CD8-positive, alpha-beta memory T cell (primary cell): ENCODE results near the gene FOXC1. TPM values are rescaled to one million over a fixed set of nuclear protein-coding genes. Genes with fewer than 3 reads are reported as not detected.

Source experiments
- CTCF ChIA-PET: fragments of 350-600 bp; sonication (Branson Sonifier 250); formaldehyde crosslinking; loops from one replicate; lab custom pipeline; 2021; ENCODE audit warnings: antibody characterized with exemption; lab: Charles Lee
- POLR2A ChIA-PET: fragments of 350-600 bp; sonication (Branson Sonifier 250); formaldehyde crosslinking; loops from one replicate; lab custom pipeline; 2021; ENCODE audit warnings: antibody characterized with exemption; lab: Charles Lee
- DNase-seq, 5 donors: peaks; one replicate each; pipeline versions ENCODE4 v3.0.0 to v3.0.0-alpha.2; 2020 to 2022; ENCODE audit warnings: mixed read lengths in 1 of 5
- H3K27ac ChIP-seq: one replicate; pipeline ENCODE4 v1.7.0; 2013; ENCODE audit warnings: low read depth, mild to moderate bottlenecking, low read length, moderate library complexity
- H3K27me3 ChIP-seq: 2 replicates; pipeline ENCODE4 v1.7.0; 2013; ENCODE audit warnings: low read length, mild to moderate bottlenecking; ENCODE audit not compliant: insufficient read depth, poor library complexity, severe bottlenecking
- H3K36me3 ChIP-seq: 2 replicates; pipeline ENCODE4 v1.7.0; 2013; ENCODE audit warnings: mild to moderate bottlenecking, low read length, moderate library complexity; ENCODE audit not compliant: insufficient read depth
- H3K4me1 ChIP-seq: 2 replicates; pipeline ENCODE4 v1.7.0; 2013; ENCODE audit warnings: mild to moderate bottlenecking, low read length, moderate library complexity; ENCODE audit not compliant: insufficient read depth
- H3K4me3 ChIP-seq: 2 replicates; pipeline ENCODE4 v1.7.0; 2013; ENCODE audit warnings: mild to moderate bottlenecking, low read length
- H3K9me3 ChIP-seq: 2 replicates; pipeline ENCODE4 v1.7.0; 2013; ENCODE audit warnings: mild to moderate bottlenecking, low read length
- H3K27ac Mint-ChIP-seq, 8 donors: one replicate each; pipeline ENCODE4 v1.8.0; 2020 to 2021; ENCODE audit warnings: mixed read lengths in 8 of 8, mild to moderate bottlenecking in 6 of 8, inconsistent platforms in 3 of 8, moderate library complexity in 3 of 8
- H3K27me3 Mint-ChIP-seq, 2 donors: one replicate each; pipeline ENCODE4 v1.8.0; 2020 to 2021; ENCODE audit warnings: mixed read lengths in 2 of 2, mild to moderate bottlenecking in 1 of 2, moderate library complexity in 1 of 2
- H3K36me3 Mint-ChIP-seq, 3 donors: one replicate each; pipeline ENCODE4 v1.8.0; 2020 to 2021; ENCODE audit warnings: mixed read lengths in 3 of 3, inconsistent platforms in 1 of 3, mild to moderate bottlenecking in 1 of 3
- H3K4me1 Mint-ChIP-seq, 3 donors: one replicate each; pipeline ENCODE4 v1.8.0; 2020 to 2021; ENCODE audit warnings: mixed read lengths in 3 of 3, inconsistent platforms in 1 of 3, mild to moderate bottlenecking in 1 of 3
- H3K4me3 Mint-ChIP-seq, 7 donors: one replicate each; pipeline ENCODE4 v1.8.0; 2020 to 2021; ENCODE audit warnings: mixed read lengths in 7 of 7, mild to moderate bottlenecking in 6 of 7, moderate library complexity in 4 of 7, inconsistent platforms in 2 of 7
- H3K9me3 Mint-ChIP-seq, 5 donors: one replicate each; pipeline ENCODE4 v1.8.0; 2020 to 2022; ENCODE audit warnings: mixed read lengths in 5 of 5, mild to moderate bottlenecking in 3 of 5, moderate library complexity in 2 of 5, inconsistent platforms in 1 of 5
- polyA plus RNA-seq: library from polyadenylated mRNA; unstranded; fragments of 300-500 nt; fragmentation: Illumina TruSeq; gene quantifications from one replicate; pipeline ENCODE4 v1.2.3, GENCODE V29; 2021
- total RNA-seq, 2 experiments: library from RNA; stranded (reverse); gene quantifications; one replicate each; pipeline ENCODE4 v1.2.3, GENCODE V29; 2021

FOXC1 gene
- total and polyA plus RNA-seq, 3 experiments from 2014 or later = not detected

DNA sequence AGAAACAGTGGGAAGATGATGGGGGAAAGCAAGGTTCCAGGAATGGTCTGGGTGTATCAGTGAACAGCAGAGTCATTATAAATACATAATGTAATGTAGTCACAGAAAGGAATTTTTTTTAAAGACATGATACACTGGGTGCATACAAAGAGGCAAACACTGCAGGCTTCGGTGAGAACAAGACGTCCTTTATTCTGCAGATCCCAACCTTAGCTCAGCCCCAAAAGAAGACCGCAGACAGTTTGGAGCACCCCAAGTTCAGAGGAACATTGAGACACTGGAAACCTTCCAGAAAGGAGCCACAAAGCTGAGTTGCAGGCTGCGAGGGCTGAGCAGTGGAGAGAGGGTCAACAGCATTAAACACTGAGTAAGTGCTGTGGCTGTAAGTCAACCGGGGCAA is 30.6 kb upstream of the FOXC1 start:
- H3K4me3 Mint-ChIP-seq = no peak overlapping the region
- POLR2A ChIA-PET = no interaction called here

DNA sequence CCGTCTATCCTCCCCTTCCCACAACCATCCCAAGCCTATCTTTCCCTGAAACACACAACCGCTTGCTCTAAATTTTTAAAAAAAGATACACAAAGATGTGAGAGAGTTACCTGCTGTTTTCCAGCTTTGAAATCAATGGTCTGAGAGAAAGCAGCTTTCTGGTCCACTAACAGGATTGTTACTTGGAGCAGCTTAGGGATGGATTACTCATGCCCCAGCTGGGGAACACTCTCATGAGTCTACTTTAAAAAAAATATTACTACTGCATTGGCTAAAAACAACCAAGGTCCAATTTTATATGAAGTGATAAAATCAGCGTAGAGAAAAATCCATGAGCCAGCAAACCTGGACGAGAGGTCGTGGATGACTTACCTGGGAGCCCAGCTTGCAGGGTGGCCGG is 29.6 kb upstream of the FOXC1 start:
- Mint-ChIP-seq H3K9me3 (no peaks in the 10 kb centered on the region), H3K4me1 (no peaks in the 10 kb centered on the region), H3K27me3 (peaks cover 28 to 29% of the 10 kb centered on the region in 2 donors)

More for the DNA sequence above, 30.6 kb upstream of the FOXC1 start:
- Histone ChIP-seq H3K9me3 (no peaks in the 10 kb centered on the region), H3K4me1 (no peaks in the 10 kb centered on the region), H3K27me3 (no peaks in the 10 kb centered on the region), H3K4me3 (no peak overlapping the region), H3K36me3 (no peaks in the 10 kb centered on the region), H3K27ac (no peak overlapping the region)
- no peak overlapping the region for H3K27ac Mint-ChIP-seq
- CTCF ChIA-PET = no interaction called here
- no peaks in the 10 kb centered on the region for H3K36me3 Mint-ChIP-seq
- no peaks in the 10 kb centered on the region for H3K4me1 Mint-ChIP-seq
- no peak for DNase-seq
- H3K9me3 Mint-ChIP-seq = no peaks in the 10 kb centered on the region
- peaks cover 29 to 32% of the 10 kb centered on the region in 2 donors for H3K27me3 Mint-ChIP-seq

DNA sequence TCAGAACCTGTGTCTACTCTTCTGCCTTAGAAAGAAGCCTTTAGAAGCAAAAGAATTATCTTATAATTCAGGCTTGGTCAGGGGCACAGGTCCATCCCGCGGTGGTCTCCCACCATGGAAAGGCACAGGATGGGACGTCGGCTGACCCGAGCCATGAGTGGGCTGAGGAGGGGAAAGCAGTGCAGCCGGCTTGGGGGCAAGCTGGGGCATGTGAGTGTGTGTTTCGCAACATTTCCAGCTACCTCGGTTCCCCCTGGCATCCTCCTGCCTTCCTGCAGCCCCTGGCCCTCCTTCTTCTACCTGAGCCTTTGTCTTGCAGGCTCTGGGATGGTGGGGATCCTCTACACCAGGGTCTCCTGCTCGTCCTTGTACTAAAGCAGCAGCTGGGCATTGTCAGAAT is 29.1 kb upstream of the FOXC1 start:
- H3K36me3 Mint-ChIP-seq = no peaks in the 10 kb centered on the region
- no peaks in the 10 kb centered on the region for H3K9me3 Mint-ChIP-seq
- H3K36me3 ChIP-seq = no peaks in the 10 kb centered on the region
- H3K4me3 ChIP-seq = no peak overlapping the region
- no peaks in the 10 kb centered on the region for H3K4me1 Mint-ChIP-seq
- no peaks in the 10 kb centered on the region for H3K27me3 ChIP-seq
- CTCF ChIA-PET = no interaction called here
- H3K27ac Mint-ChIP-seq = peak overlapping the region in 1 of 8 donors; percentile 55
- DNase-seq = no peak
- no peak overlapping the region for H3K27ac ChIP-seq
- POLR2A ChIA-PET = no interaction called here
- H3K9me3 ChIP-seq = no peaks in the 10 kb centered on the region
- no peaks in the 10 kb centered on the region for H3K4me1 ChIP-seq
- no peak overlapping the region for H3K4me3 Mint-ChIP-seq
- H3K27me3 Mint-ChIP-seq = peaks cover 23 to 27% of the 10 kb centered on the region in 2 donors

More for the DNA sequence above, 29.6 kb upstream of the FOXC1 start:
- H3K9me3 ChIP-seq = no peaks in the 10 kb centered on the region
- no peak overlapping the region for H3K4me3 ChIP-seq
- H3K4me1 ChIP-seq = no peaks in the 10 kb centered on the region
- no peaks in the 10 kb centered on the region for H3K36me3 ChIP-seq
- POLR2A ChIA-PET = no interaction called here
- DNase-seq = no peak
- no peaks in the 10 kb centered on the region for H3K27me3 ChIP-seq
- CTCF ChIA-PET = no interaction called here
- H3K27ac Mint-ChIP-seq = no peak overlapping the region
- no peak overlapping the region for H3K27ac ChIP-seq
- H3K36me3 Mint-ChIP-seq = no peaks in the 10 kb centered on the region
- no peak overlapping the region for H3K4me3 Mint-ChIP-seq

DNA sequence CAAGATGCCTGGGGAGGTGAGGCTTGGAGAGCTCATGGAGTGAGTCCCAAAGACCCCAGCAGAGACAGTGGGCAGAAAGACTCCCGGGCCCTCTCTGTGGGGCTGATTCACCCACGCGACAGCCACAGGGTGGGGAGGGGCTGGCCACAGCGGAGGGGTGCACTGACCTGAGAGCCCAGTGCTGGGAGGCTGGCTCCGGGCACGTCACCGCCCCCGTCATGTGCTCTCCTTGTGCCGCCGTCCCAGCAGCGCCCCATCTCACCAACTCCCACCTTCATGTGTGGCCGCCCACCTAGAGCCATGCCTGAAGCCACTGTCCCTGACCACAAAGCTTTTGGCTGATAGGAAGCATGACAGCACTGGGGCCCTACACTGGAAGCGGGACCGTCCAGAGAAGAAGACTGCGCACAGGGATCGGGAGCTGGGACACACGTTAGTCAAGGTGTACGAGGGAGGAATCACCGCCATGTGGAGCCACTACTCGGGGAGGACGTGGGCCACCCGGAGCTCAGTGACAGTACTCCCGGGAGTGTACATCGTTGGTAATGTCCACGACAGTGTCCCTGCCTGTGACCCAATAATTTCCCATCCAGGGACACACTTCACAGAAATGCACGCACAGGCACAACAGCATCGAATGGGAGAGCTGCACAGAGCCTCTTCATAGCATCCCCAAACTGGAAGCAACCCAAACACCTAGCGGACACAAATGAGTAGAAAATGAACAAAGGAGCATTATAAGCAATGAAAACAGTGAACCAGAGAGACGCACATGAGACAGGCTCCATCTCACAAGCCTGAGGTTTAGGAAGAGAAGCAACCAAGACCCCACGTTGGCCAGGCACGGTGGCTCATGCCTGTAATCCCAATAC is 28.4 kb upstream of the FOXC1 start:
- DNase-seq = no peak
- no peaks in the 10 kb centered on the region for H3K27me3 ChIP-seq
- ChIA-PET POLR2A (no interaction called here), CTCF (no interaction called here)
- H3K4me3 ChIP-seq = no peak overlapping the region
- H3K27me3 Mint-ChIP-seq = peaks cover 22% of the 10 kb centered on the region in 2 donors
- no peaks in the 10 kb centered on the region for H3K9me3 Mint-ChIP-seq
- H3K4me1 ChIP-seq = no peaks in the 10 kb centered on the region
- no peaks in the 10 kb centered on the region for H3K9me3 ChIP-seq
- H3K36me3 ChIP-seq = no peaks in the 10 kb centered on the region
- H3K4me1 Mint-ChIP-seq = no peaks in the 10 kb centered on the region
- H3K36me3 Mint-ChIP-seq = no peaks in the 10 kb centered on the region
- peak overlapping the region in 1 of 8 donors; percentile 43 for H3K27ac Mint-ChIP-seq
- no peak overlapping the region for H3K4me3 Mint-ChIP-seq
- H3K27ac ChIP-seq = no peak overlapping the region

DNA sequence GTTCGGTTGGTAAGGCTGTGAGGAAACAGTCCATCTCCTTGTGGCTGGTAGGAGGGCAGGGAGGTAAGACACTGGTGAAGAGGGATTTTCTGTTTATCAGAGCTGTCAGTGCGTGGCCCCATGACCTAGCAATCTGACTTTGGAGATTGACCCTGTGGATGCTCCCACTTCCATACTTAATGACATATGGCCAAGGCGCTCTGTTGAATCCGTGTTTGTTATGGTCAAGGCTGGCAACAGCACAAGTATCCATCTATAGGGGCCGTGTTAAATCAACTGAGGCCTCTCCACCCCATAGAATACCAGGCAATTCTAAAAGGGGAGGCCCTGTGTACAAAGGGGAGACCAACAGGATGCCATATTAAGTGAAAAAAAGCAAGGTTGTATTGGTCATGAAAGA is 25.6 kb upstream of the FOXC1 start:
- Histone ChIP-seq H3K9me3 (no peaks in the 10 kb centered on the region), H3K36me3 (no peaks in the 10 kb centered on the region), H3K27ac (no peak overlapping the region), H3K27me3 (no peaks in the 10 kb centered on the region), H3K4me1 (no peaks in the 10 kb centered on the region), H3K4me3 (no peak overlapping the region)
- CTCF ChIA-PET = no interaction called here
- Mint-ChIP-seq H3K27me3 (peaks cover 17 to 25% of the 10 kb centered on the region in 2 donors), H3K36me3 (no peaks in the 10 kb centered on the region), H3K4me1 (no peaks in the 10 kb centered on the region), H3K9me3 (no peaks in the 10 kb centered on the region), H3K4me3 (no peak overlapping the region), H3K27ac (peak overlapping the region in 1 of 8 donors; percentile 29)
- POLR2A ChIA-PET = no interaction called here
- no peak for DNase-seq

DNA sequence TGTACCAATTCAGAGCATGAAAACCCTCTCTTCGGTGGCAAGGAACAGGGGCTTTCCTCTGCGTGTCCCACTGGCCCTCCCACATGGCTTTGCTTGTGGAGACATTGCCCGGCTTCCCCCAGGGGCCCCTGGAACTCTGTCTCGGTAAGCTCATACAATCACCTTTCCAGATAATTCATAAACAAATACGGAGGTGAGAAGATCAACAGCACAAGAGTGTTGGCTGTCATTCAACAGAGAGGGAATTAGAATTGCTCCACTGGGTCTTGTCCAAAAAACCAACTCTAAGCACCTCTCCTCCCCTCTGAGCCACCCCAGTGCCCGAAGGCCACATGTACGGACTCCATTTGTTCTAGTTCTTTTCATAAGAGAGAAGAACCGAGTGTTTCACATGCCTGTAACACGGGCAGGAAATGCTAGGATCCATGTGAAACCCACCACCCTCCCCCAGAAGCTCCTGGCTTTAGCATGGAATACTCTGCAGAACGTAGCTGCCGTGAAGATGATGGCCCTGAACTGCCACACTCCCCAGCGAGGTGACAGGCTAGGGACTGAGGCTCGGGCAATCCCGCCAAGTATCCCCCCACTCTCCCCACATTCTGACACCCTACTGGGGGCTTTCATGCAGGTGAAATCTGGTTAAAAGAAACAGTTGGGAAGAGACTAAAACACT is 24.6 kb upstream of the FOXC1 start:
- no peaks in the 10 kb centered on the region for H3K36me3 ChIP-seq
- H3K27ac ChIP-seq = no peak overlapping the region
- H3K4me3 Mint-ChIP-seq = no peak overlapping the region
- H3K36me3 Mint-ChIP-seq = no peaks in the 10 kb centered on the region
- H3K27ac Mint-ChIP-seq = no peak overlapping the region
- no peaks in the 10 kb centered on the region for H3K4me1 ChIP-seq
- no peak for DNase-seq
- H3K9me3 Mint-ChIP-seq = no peaks in the 10 kb centered on the region
- POLR2A ChIA-PET = no interaction called here
- no peak overlapping the region for H3K4me3 ChIP-seq
- no peaks in the 10 kb centered on the region for H3K4me1 Mint-ChIP-seq
- peaks cover 19 to 33% of the 10 kb centered on the region in 2 donors for H3K27me3 Mint-ChIP-seq
- H3K9me3 ChIP-seq = no peaks in the 10 kb centered on the region
- CTCF ChIA-PET = no interaction called here
- no peaks in the 10 kb centered on the region for H3K27me3 ChIP-seq

DNA sequence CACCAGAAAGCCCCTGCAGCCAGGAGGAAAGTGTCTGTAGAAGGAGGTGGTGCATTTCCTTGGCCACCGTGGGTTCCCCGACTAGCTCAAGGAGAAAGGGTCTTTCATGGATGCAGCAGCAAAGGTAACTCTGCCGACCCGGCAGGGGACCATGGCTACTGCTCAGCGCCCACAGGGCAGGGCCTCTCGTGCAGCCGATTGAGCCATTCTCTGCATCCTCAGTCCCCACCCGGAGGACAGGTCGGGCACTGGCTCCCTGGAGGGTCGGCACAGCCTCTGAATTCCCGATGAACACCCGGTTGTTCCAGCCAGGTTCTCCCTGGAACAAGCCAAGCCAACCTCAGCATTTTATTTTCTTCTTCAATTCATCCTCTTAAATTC is 24.1 kb upstream of the FOXC1 start:
- Histone ChIP-seq H3K4me1 (no peaks in the 10 kb centered on the region), H3K27me3 (no peaks in the 10 kb centered on the region), H3K27ac (no peak overlapping the region), H3K9me3 (no peaks in the 10 kb centered on the region), H3K4me3 (no peak overlapping the region), H3K36me3 (no peaks in the 10 kb centered on the region)
- no peaks in the 10 kb centered on the region for H3K36me3 Mint-ChIP-seq
- H3K27ac Mint-ChIP-seq = no peak overlapping the region
- no peak overlapping the region for H3K4me3 Mint-ChIP-seq
- H3K4me1 Mint-ChIP-seq = no peaks in the 10 kb centered on the region
- peaks cover 16 to 33% of the 10 kb centered on the region in 2 donors for H3K27me3 Mint-ChIP-seq
- ChIA-PET CTCF (no interaction called here), POLR2A (no interaction called here)
- H3K9me3 Mint-ChIP-seq = no peaks in the 10 kb centered on the region
- DNase-seq = no peak

DNA sequence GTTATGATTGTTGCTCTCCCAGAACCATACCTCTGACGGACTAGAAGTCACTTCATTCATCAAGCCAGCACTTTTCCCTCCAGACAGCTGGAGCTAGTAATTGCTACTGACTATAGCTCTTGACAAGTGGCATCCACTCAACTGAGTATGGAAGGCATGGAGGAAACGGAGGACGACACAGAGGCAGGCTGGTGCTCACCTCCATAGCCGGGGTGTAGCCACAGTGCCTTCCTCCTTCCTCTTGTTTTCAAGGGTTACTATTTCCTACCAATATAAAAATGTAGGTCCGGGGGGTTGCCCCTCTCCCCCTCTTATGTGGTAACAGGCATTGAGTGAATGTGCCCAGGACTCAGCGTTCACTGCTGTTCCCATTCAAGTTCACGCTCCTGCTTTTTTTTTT is 23.5 kb upstream of the FOXC1 start:
- Histone ChIP-seq H3K9me3 (no peaks in the 10 kb centered on the region), H3K27ac (no peak overlapping the region), H3K36me3 (no peaks in the 10 kb centered on the region), H3K4me1 (no peaks in the 10 kb centered on the region), H3K27me3 (no peaks in the 10 kb centered on the region), H3K4me3 (no peak overlapping the region)
- Mint-ChIP-seq H3K27ac (no peak overlapping the region), H3K4me1 (no peaks in the 10 kb centered on the region), H3K27me3 (peaks cover 16 to 33% of the 10 kb centered on the region in 2 donors), H3K4me3 (no peak overlapping the region), H3K36me3 (no peaks in the 10 kb centered on the region), H3K9me3 (no peaks in the 10 kb centered on the region)
- CTCF ChIA-PET = no interaction called here
- POLR2A ChIA-PET = no interaction called here
- no peak for DNase-seq
